GM19324 (cell line): ENCODE measurements around the gene TUBA1B.
"Not testable (repeated sequence)": the region's sequence is repeated elsewhere in the genome, so short reads cannot be mapped to it uniquely, and the experiment has no call there.

Source experiments
- ATAC-seq: cut with Tn5 transposase; IDR thresholded peaks from one replicate; pipeline ENCODE4 v1.9.1; 2021; ENCODE audit warnings: mild to moderate bottlenecking, moderate library complexity; ENCODE audit not compliant: unreplicated experiment, low FRiP score

TUBA1B gene

GRCh38 chr12:49131051-49131893, at the start of gene TUBA1B:
TSS of gene TUBA1B (minus strand) at chr12:49131395. CDS start at chr12:49131300, 95 bp downstream.
- ATAC-seq = peak; percentile 85

GRCh38 chr12:49174218-49174617, 43.0 kb upstream of the TUBA1B start:
- no peak for ATAC-seq

GRCh38 chr12:49170924-49171323, 39.7 kb upstream of the TUBA1B start:
- no peak for ATAC-seq

- no peak for ATAC-seq
Measured at GRCh38 chr12:49165114-49165513, 33.9 kb upstream of the TUBA1B start.

GRCh38 chr12:49161901-49162300, 30.7 kb upstream of the TUBA1B start:
- ATAC-seq = not testable (repeated sequence)

GRCh38 chr12:49161092-49161795, 30.0 kb upstream of the TUBA1B start:
- no peak for ATAC-seq

- no peak for ATAC-seq
Measured at GRCh38 chr12:49160399-49160798, 29.2 kb upstream of the TUBA1B start.

GRCh38 chr12:49154221-49154620, 23.0 kb upstream of the TUBA1B start:
- ATAC-seq = no peak

GRCh38 chr12:49147384-49147783, 16.2 kb upstream of the TUBA1B start:
- no peak for ATAC-seq

- ATAC-seq = no peak
Measured at GRCh38 chr12:49146406-49146805, 15.2 kb upstream of the TUBA1B start.

GRCh38 chr12:49144384-49144783, 13.2 kb upstream of the TUBA1B start:
- no peak for ATAC-seq

- no peak for ATAC-seq
Measured at GRCh38 chr12:49138999-49139398, 7.8 kb upstream of the TUBA1B start.

- no peak for ATAC-seq
Measured at GRCh38 chr12:49138587-49138986, 7.4 kb upstream of the TUBA1B start.

- no peak for ATAC-seq
Measured at GRCh38 chr12:49137476-49137875, 6.3 kb upstream of the TUBA1B start.

GRCh38 chr12:49136997-49137396, 5.8 kb upstream of the TUBA1B start:
- ATAC-seq = not testable (repeated sequence)

GRCh38 chr12:49133590-49133989, 2.4 kb upstream of the TUBA1B start:
- no peak for ATAC-seq

- no peak for ATAC-seq
Measured at GRCh38 chr12:49133014-49133413, 1.8 kb upstream of the TUBA1B start.

GRCh38 chr12:49131894-49132461, 783 bp upstream of the TUBA1B start:
- ATAC-seq = no peak

GRCh38 chr12:49130151-49131050, 794 bp downstream of the TUBA1B start:
- peak; percentile 59 for ATAC-seq
